Activated T-cell treated with anti-CD3 and anti-CD28 coated beads, Interleukin-2, amount 50 U/mL, for 4 hours (primary cell): ENCODE measurements around the gene ABCA12. TPM values are rescaled to one million over a fixed set of nuclear protein-coding genes. Genes with fewer than 3 reads are reported as not detected.

ENCODE experiments used
- ATAC-seq, 2 donors: fragments of 200-7000 bp; cut with Tn5 transposase; one replicate each; pipeline ENCODE4 v1.10.0; 2021
- DNase-seq: peaks from one replicate; pipeline ENCODE4 v3.0.0-alpha.2; 2020
- H3K27me3 Mint-ChIP-seq: one replicate; pipeline ENCODE4 v1.8.0; 2021; ENCODE audit warnings: low read depth, mixed read lengths
- H3K36me3 Mint-ChIP-seq: one replicate; pipeline ENCODE4 v1.8.0; 2022; ENCODE audit warnings: mixed read lengths; ENCODE audit not compliant: insufficient read depth
- H3K4me1 Mint-ChIP-seq: one replicate; pipeline ENCODE4 v1.8.0; 2021; ENCODE audit warnings: low read depth, mixed read lengths
- H3K4me3 Mint-ChIP-seq: one replicate; pipeline ENCODE4 v1.8.0; 2021; ENCODE audit warnings: mild to moderate bottlenecking, moderate library complexity, mixed read lengths
- H3K9me3 Mint-ChIP-seq: one replicate; pipeline ENCODE4 v1.8.0; 2021; ENCODE audit warnings: mixed read lengths
- total RNA-seq, 3 donors: library from RNA; stranded (reverse); gene quantifications; one replicate each; pipeline ENCODE4 v1.2.1, GENCODE V29; 2021

The ABCA12 gene
- total RNA-seq, 3 donors from 2014 or later: not detected

DNA sequence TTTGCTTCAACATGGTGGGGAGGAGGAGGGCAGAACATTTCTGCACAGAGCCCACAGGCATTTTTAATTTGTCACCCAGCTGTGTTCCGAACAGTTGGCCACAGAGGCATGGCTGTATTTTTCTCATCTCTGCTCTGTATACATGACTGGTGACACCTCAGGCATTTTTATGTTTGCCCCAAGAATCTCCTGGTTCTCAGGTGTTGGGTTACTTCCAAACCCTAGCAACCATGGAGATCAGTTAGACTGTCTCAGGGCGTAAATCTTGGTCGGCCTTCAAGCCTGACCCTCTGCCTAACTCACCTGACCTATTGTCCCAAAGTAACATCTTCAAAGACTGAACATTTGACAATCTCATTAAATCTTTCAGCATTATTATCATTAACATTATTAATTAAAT lies 100.0 kb downstream of the ABCA12 start:
- H3K36me3 Mint-ChIP-seq: no peaks in the 10 kb centered on the region

DNA sequence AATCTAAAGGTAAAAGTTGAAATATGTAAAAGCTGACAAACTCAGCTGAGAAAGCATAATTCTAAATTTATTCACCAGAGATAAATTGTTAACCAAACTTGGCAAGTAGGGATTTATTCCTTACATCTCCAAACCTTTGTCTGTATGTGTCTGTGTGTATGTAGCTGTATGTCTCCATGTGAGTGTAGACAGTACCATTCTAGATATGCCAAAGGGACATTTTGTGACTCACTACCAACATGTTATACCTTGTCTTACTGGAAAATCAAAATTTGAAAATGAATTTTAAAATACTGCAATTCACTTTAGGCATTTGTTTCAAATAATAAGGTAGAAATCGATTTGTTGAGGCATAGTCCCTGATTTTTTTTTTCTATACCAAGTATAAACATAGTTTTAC lies 102.1 kb downstream of the ABCA12 start:
- H3K27me3 Mint-ChIP-seq: no peaks in the 10 kb centered on the region
- H3K4me3 Mint-ChIP-seq: no peak overlapping the region
- H3K4me1 Mint-ChIP-seq: no peaks in the 10 kb centered on the region
- H3K9me3 Mint-ChIP-seq: no peaks in the 10 kb centered on the region
- DNase-seq (no peak), ATAC-seq (no peak)
- no peaks in the 10 kb centered on the region for H3K36me3 Mint-ChIP-seq

More for the DNA sequence above, 100.0 kb downstream of the ABCA12 start:
- ATAC-seq: no peak
- no peaks in the 10 kb centered on the region for H3K27me3 Mint-ChIP-seq
- no peak for DNase-seq
- H3K9me3 Mint-ChIP-seq: no peaks in the 10 kb centered on the region
- no peaks in the 10 kb centered on the region for H3K4me1 Mint-ChIP-seq
- H3K4me3 Mint-ChIP-seq: no peak overlapping the region

DNA sequence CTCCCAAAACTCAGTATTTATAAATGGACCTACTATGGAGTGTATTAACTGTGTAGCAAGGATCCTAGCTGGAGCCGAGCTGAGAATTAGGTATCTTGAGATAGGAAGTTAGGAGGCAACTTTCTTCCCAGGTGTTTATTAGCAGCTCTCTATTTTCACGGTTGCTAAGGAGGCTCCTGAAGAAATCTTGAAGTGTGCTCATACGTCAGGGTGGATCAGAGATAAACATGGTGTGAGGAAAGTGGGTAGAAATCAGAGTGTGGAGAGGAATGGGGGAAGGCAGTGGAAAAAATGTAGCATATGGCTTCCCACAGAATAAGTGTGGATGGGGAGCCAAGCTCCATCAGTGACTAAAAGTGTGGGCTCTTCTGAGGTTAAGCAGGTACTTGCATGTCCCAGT lies 104.3 kb downstream of the ABCA12 start:
- Mint-ChIP-seq H3K4me1 (no peaks in the 10 kb centered on the region), H3K4me3 (no peak overlapping the region), H3K9me3 (no peaks in the 10 kb centered on the region), H3K36me3 (no peaks in the 10 kb centered on the region), H3K27me3 (no peaks in the 10 kb centered on the region)
- no peak for DNase-seq
- ATAC-seq: no peak

DNA sequence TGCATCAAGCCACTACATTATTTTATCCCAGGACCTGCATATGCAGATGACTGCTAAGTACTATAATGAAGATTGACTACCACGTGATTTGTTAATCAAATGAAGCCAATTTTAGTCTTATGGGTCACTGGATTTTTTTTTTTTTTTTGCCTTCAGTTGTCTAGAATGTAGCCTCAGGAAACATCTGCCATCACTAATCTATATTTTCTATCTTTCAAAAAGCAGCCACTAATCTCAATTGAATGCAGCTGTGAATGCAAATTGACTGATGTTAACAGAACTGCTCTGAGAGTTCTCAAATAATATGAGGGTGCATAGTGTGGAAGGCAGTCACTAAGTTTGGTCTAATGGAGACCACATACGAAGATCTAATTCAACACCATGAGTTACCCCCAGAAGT lies 106.3 kb downstream of the ABCA12 start:
- ATAC-seq (no peak), DNase-seq (no peak)
- no peaks in the 10 kb centered on the region for H3K9me3 Mint-ChIP-seq
- H3K4me3 Mint-ChIP-seq: no peak overlapping the region
- H3K4me1 Mint-ChIP-seq: no peaks in the 10 kb centered on the region
- no peaks in the 10 kb centered on the region for H3K27me3 Mint-ChIP-seq
- no peaks in the 10 kb centered on the region for H3K36me3 Mint-ChIP-seq

DNA sequence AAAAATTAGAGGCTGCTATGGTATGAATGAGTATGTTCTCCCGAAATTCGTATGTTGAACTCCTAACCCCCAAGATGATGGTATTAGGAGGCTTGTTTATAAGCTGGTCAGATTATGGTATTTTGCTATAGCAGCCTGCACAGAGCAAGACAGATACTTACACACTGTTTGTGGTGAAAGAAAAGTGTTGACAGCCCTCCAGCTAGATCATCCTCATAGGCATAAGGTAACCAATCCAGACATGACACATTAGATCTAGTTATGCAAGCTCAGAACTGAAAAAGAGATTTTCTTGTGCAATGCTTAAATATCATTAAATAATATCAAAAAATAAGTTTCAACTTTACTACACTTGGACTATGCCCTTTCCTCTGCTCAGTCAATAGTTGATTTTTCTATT lies 107.1 kb downstream of the ABCA12 start:
- no peaks in the 10 kb centered on the region for H3K36me3 Mint-ChIP-seq
- no peak for DNase-seq
- H3K4me3 Mint-ChIP-seq: no peak overlapping the region
- no peaks in the 10 kb centered on the region for H3K4me1 Mint-ChIP-seq
- H3K27me3 Mint-ChIP-seq: no peaks in the 10 kb centered on the region
- ATAC-seq: no peak
- no peaks in the 10 kb centered on the region for H3K9me3 Mint-ChIP-seq

DNA sequence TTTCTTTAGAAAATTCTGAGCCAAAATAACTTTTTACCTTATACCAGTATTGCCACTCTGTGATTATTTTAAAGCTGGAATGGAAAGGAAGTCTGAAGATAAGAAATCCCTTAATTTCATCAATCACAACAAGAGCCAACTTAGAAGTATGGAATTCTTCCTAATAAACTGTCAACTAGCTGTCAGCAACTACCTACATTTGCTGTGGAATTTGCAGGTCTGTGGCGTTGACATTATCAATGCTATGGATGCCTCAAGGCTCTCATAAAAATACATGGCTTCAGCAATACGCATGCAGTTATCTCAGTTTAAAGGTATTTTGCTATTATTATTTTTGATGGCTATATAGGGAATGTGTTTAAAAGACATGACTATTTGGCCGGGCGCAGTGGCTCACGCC lies 108.5 kb downstream of the ABCA12 start:
- H3K9me3 Mint-ChIP-seq: no peaks in the 10 kb centered on the region
- no peak overlapping the region for H3K4me3 Mint-ChIP-seq
- H3K27me3 Mint-ChIP-seq: no peaks in the 10 kb centered on the region
- H3K36me3 Mint-ChIP-seq: no peaks in the 10 kb centered on the region
- DNase-seq: no peak
- ATAC-seq: no peak
- H3K4me1 Mint-ChIP-seq: no peaks in the 10 kb centered on the region

DNA sequence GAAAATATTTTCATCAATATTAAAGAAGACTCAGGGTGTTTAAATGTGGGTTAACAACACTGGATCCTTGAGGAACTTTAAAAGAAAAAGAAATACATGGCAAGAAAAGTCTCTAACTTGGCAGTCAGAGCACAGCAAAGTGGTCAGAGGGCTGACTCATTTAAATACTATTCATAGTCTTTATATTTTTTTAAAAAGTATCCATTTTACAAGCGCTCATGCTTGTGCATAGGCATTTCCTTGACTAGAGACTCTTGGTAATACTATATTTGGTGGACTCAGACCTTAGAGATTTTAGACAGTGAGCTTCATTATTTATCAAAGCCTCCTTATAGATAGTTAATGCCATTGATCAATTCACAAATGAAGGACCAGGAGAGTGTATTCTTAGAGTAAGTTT lies 110.2 kb downstream of the ABCA12 start:
- DNase-seq (no peak), ATAC-seq (no peak)
- Mint-ChIP-seq H3K4me3 (no peak overlapping the region), H3K27me3 (no peaks in the 10 kb centered on the region), H3K36me3 (no peaks in the 10 kb centered on the region), H3K4me1 (no peaks in the 10 kb centered on the region), H3K9me3 (no peaks in the 10 kb centered on the region)

DNA sequence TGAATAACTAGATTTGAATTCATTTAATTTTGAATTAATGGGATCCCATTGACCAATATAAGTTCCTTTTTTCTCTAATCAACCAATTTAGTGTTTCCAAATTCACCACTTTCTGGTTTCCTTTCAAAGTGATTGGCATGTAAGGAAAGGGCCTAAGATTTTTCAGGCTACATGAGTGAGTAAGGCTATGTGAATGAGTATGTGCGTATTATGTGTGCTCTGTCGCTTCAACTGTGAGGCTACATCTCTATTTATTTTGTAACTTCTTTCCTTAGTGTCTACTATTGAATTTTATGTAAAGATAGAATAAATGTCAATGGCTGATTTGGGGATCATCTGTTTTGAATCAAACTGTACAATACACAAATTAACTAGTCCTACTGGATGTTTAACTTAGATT lies 110.6 kb downstream of the ABCA12 start:
- H3K36me3 Mint-ChIP-seq: no peaks in the 10 kb centered on the region
- H3K4me3 Mint-ChIP-seq: no peak overlapping the region
- no peaks in the 10 kb centered on the region for H3K9me3 Mint-ChIP-seq
- ATAC-seq (no peak), DNase-seq (no peak)
- no peaks in the 10 kb centered on the region for H3K27me3 Mint-ChIP-seq
- H3K4me1 Mint-ChIP-seq: no peaks in the 10 kb centered on the region

DNA sequence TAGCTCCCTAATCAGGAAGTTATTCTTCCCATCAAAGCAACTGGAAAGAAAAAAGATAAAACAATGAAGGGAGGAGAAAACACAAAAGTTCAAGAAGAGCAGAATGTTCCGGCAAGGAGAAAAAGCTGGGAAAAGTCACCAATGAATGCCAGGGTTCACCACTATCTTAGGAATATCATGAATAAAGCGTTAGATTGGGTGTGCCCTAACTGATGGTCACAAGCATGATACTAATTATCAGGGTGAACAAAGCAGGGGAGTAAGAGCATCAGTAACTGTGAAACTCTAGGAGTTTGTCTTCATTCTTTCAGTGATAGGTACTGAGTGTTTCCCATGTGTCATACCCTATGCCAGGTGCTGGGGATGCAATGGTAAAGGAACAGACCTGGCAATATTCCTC lies 115.5 kb downstream of the ABCA12 start:
- no peaks in the 10 kb centered on the region for H3K9me3 Mint-ChIP-seq
- no peak for ATAC-seq
- H3K4me1 Mint-ChIP-seq: no peaks in the 10 kb centered on the region
- no peaks in the 10 kb centered on the region for H3K36me3 Mint-ChIP-seq
- no peaks in the 10 kb centered on the region for H3K27me3 Mint-ChIP-seq
- no peak for DNase-seq
- no peak overlapping the region for H3K4me3 Mint-ChIP-seq

DNA sequence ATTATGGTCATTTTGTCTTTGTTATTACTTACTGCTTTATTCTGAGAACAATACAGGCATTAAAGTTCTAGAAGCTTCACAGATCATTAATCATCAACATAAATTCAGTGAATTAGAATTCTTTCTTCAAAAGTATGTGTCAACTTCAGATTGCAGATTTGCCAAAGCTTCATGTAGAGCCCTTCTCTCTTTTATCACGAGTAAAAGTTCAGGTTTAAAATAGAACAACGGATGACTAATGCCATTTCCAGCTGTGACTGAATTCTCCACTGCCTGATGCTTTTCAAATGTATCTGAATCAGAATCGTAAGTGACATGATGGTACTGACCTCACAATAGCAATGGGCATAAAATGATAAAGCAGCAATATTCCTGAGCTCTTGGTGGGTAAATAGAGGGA lies 116.0 kb downstream of the ABCA12 start:
- no peaks in the 10 kb centered on the region for H3K27me3 Mint-ChIP-seq
- no peaks in the 10 kb centered on the region for H3K4me1 Mint-ChIP-seq
- no peaks in the 10 kb centered on the region for H3K9me3 Mint-ChIP-seq
- H3K36me3 Mint-ChIP-seq: no peaks in the 10 kb centered on the region
- no peak for ATAC-seq
- DNase-seq: no peak
- H3K4me3 Mint-ChIP-seq: no peak overlapping the region

DNA sequence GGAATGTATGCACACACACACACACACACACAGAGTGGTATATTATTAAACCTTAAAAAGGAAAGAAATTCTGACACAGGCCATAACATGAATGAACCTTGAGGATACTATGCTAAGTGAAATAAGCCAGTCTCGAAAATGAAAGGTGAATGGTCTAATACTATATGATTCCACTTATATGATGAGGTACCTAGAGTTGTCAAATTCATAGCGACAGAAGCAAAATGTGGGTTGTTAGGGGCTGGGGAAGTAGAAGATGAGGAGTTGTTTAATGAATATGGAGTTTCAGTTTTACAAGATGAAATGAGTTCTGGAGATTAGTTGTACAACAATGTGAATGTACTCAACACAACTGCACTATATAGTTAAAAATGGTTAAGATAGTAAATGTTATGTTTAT lies 118.1 kb downstream of the ABCA12 start:
- Mint-ChIP-seq H3K4me1 (no peaks in the 10 kb centered on the region), H3K36me3 (no peaks in the 10 kb centered on the region), H3K27me3 (no peaks in the 10 kb centered on the region), H3K9me3 (peaks cover 3% of the 10 kb centered on the region), H3K4me3 (no peak overlapping the region)
- ATAC-seq (peak in 1 of 2 donors; percentile 35), DNase-seq (no peak)

DNA sequence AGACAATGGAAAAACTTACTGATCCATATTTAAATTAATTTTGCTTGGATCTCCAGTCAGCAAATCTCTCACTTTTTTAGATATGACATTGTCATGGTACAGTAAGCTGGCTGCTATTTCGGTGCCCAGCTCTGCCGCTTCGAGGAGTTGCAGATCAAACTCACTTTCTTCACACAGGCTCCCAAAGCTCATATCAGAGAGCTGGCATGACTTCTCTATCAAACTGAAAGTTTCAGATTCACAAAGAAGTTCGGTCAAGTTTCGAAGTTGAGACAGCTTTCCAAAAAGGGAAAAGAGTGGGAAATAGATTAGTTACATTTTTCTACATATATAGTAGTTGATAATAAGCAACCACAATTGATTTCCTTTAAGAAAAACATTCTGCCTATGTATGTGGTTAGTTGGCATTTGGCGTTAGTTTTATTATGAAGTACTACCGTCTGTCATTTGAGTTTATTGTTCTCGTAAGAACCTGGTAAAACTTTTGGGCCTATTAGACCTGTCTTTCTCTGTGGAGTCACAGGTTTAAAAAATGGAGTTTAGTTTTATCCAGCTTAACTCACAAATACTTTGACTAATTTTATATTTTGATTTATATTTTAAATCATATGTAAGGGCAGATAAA lies 118.8 kb downstream of the ABCA12 start:
- no peak for ATAC-seq
- no peaks in the 10 kb centered on the region for H3K4me1 Mint-ChIP-seq
- H3K27me3 Mint-ChIP-seq: no peaks in the 10 kb centered on the region
- DNase-seq: no peak
- H3K9me3 Mint-ChIP-seq: peaks cover 3% of the 10 kb centered on the region
- H3K4me3 Mint-ChIP-seq: no peak overlapping the region
- no peaks in the 10 kb centered on the region for H3K36me3 Mint-ChIP-seq

DNA sequence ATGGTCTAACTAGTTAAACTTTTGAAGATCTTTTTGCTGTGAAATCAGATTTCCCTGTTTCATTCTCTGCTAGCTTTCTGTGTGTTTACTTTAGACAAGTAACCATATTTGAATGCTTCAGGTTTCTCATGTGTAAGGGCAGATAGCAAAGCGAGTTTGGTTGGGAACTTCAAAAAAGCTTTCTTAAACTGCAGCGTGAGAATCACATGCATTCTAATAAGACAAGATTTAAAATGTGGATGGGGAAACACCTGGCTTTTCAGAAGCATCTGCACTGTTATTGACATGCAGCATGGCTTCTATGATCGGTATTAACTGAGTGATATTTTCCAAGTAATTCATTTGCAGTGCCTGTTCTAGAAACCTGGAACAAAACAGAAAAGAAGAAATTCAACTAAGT lies 119.3 kb downstream of the ABCA12 start:
- no peak for ATAC-seq
- peaks cover 3% of the 10 kb centered on the region for H3K9me3 Mint-ChIP-seq
- H3K4me3 Mint-ChIP-seq: no peak overlapping the region
- DNase-seq: no peak
- no peaks in the 10 kb centered on the region for H3K36me3 Mint-ChIP-seq
- no peaks in the 10 kb centered on the region for H3K27me3 Mint-ChIP-seq
- no peaks in the 10 kb centered on the region for H3K4me1 Mint-ChIP-seq

DNA sequence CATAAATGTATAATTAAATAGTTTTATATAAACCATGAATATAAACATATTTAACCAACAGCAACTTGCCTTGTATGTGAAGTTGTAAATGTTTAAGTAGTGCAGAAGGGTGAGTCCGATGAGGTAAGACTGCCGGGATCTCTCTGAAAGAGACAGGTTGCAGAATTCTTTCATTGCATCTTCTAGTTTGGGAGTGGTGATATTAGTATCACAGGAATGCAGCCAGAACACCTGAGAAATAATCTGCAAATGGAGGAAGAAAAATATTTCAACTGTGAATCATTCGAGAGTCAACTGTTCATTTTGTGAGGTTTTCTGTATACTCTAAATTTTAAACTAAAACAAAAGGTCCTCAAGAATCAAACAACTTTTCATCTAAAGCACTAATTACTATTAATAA lies 123.0 kb downstream of the ABCA12 start:
- H3K36me3 Mint-ChIP-seq: no peaks in the 10 kb centered on the region
- H3K9me3 Mint-ChIP-seq: peaks cover 3% of the 10 kb centered on the region
- no peak for ATAC-seq
- no peak overlapping the region for H3K4me3 Mint-ChIP-seq
- no peaks in the 10 kb centered on the region for H3K4me1 Mint-ChIP-seq
- no peaks in the 10 kb centered on the region for H3K27me3 Mint-ChIP-seq
- DNase-seq: no peak

DNA sequence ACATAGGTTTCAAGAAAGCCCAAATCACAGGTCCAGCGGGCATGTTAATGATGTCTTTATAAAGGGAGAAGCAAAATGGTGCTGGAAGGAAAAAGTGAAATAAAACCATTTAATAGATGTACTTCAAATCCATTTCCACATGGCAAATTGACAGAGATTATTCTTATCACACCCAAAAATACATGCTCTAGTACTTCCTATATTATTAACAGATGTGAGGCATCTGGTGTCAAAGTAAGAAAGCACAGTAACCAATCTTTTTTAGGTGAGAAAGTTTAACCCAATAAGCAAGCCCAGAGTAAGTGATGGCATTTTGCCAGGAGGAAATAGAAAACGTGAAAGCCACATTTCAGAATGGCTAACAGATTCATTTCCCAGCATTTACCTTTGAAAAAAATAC lies 128.0 kb downstream of the ABCA12 start:
- Mint-ChIP-seq H3K4me3 (no peak overlapping the region), H3K9me3 (peaks cover under 1% of the 10 kb centered on the region), H3K4me1 (no peaks in the 10 kb centered on the region), H3K36me3 (no peaks in the 10 kb centered on the region), H3K27me3 (peaks cover 6% of the 10 kb centered on the region)
- DNase-seq (no peak), ATAC-seq (no peak)

DNA sequence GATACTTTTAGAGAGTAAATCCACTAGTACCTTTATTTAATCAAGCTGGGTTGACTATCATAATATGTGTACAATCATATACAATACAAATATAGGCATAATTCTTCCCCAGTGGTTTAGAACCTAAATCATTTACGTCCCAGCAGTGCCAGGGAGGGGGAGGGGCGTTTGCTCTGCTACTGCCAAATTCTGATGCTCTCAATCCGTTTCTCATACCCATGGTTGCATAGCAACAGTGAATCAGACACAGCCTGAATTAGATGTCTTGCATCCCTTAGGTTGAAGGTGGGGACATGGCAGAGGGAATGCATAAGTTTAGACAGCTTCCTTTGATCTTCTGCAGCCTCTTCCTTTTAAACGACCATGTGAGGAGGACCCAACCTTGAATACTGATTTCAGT lies 135.4 kb downstream of the ABCA12 start:
- H3K4me1 Mint-ChIP-seq: no peaks in the 10 kb centered on the region
- H3K9me3 Mint-ChIP-seq: no peaks in the 10 kb centered on the region
- no peaks in the 10 kb centered on the region for H3K36me3 Mint-ChIP-seq
- H3K27me3 Mint-ChIP-seq: peaks cover 6% of the 10 kb centered on the region
- ATAC-seq: no peak
- DNase-seq: no peak
- H3K4me3 Mint-ChIP-seq: no peak overlapping the region
